HCT116 (cell line): Measurements from ENCODE around the gene ANXA3. TPM values are rescaled to one million over a fixed set of nuclear protein-coding genes. Genes with fewer than 3 reads are reported as not detected.

ENCODE experiments used
- ATAC-seq: fragments of 200-7000 bp; cut with Tn5 transposase; 2 replicates; pipeline ENCODE4 v1.9.1; 2020; ENCODE audit warnings: mild to moderate bottlenecking, moderate library complexity
- BruUV-seq: library from RNA; stranded (reverse); fragments of 400-500 nt; replicated peaks from 2 replicates; lab custom pipeline; 2021; lab: Mats Ljungman, UMichigan
- CTCF ChIA-PET: fragments of 300-600 bp; sonication (Branson Sonifier 250); formaldehyde crosslinking; loops from one replicate; lab custom pipeline; 2021; ENCODE audit warnings: antibody characterized with exemption; lab: Charles Lee
- POLR2A ChIA-PET: fragments of 300-600, 350-600 bp; sonication (Branson Sonifier 250); formaldehyde crosslinking; loops from one replicate; lab custom pipeline; 2021; ENCODE audit warnings: antibody characterized with exemption; lab: Charles Lee
- RAD21 ChIA-PET, 2 experiments: fragments of 300-600 bp; sonication (Branson Sonifier 250); formaldehyde crosslinking; loops; one replicate each; lab custom pipeline; 2023; ENCODE audit warnings: low total read pairs in 2 of 2; ENCODE audit not compliant: uncharacterized antibody in 2 of 2, unreplicated experiment in 2 of 2, low non-redundant PET in 1 of 2; lab: Charles Lee
- DNase-seq: peaks from one replicate; pipeline ENCODE4 v3.0.0-alpha.2; 2010; ENCODE audit warnings: low read depth, low spot score
- H2AFZ ChIP-seq: fragments of 200-600 bp; shearing (Covaris generic), sonication (generic); 2 replicates; pipeline ENCODE4 v1.6.1; 2017; ENCODE audit warnings: low read depth, mixed run types, mixed read lengths, antibody characterized with exemption, low read length; ENCODE audit not compliant: poor library complexity, severe bottlenecking
- H3K27ac ChIP-seq: 2 replicates; pipeline ENCODE4 v1.5.1; 2012; ENCODE audit warnings: low read depth, low read length
- H3K27me3 ChIP-seq: fragments of 200-600 bp; sonication (generic); 2 replicates; pipeline ENCODE4 v1.6.1; 2016; ENCODE audit warnings: mixed run types, low read length, mixed read lengths; ENCODE audit not compliant: insufficient read depth
- H3K36me3 ChIP-seq, 2 experiments: fragments of 200-500 bp in 1 of 2; fragments of 200-600 bp in 1 of 2; sonication (Bioruptor generic) in 1 of 2; sonication (generic) in 1 of 2; 2 replicates each; pipeline versions ENCODE4 v1.5.1 to v1.6.1; 2014 to 2016; ENCODE audit warnings: low read length in 2 of 2, inconsistent platforms in 1 of 2, mixed read lengths in 1 of 2, mixed run types in 1 of 2; ENCODE audit not compliant: insufficient read depth in 2 of 2, control insufficient read depth in 1 of 2
- H3K4me1 ChIP-seq, 2 experiments: fragments of 200-600 bp in 1 of 2; sonication (generic) in 1 of 2; 2 replicates each; pipeline versions ENCODE4 v1.5.1 to v1.6.1; 2012 to 2017; ENCODE audit warnings: low read length in 2 of 2, inconsistent platforms in 1 of 2, mild to moderate bottlenecking in 1 of 2, mixed read lengths in 1 of 2, mixed run types in 1 of 2, moderate library complexity in 1 of 2; ENCODE audit not compliant: insufficient read depth in 2 of 2, control insufficient read depth in 1 of 2
- H3K4me2 ChIP-seq: fragments of 200-600 bp; sonication (generic); 2 replicates; pipeline ENCODE4 v1.6.1; 2017; ENCODE audit warnings: mixed run types, low read length, mixed read lengths
- H3K4me3 ChIP-seq, 2 experiments: fragments of 200-600 bp in 1 of 2; sonication (generic) in 1 of 2; replicated peaks in 1 of 2; 2 replicates each; pipeline ENCODE4 v1.5.1; 2011 to 2016; ENCODE audit warnings: low read length in 2 of 2, control low read depth in 1 of 2, low read depth in 1 of 2, mild to moderate bottlenecking in 1 of 2, mixed read lengths in 1 of 2, mixed run types in 1 of 2
- H3K79me2 ChIP-seq: fragments of 200-600 bp; sonication (generic); 2 replicates; pipeline ENCODE4 v1.6.1; 2017; ENCODE audit warnings: mild to moderate bottlenecking, mixed run types, low read length, moderate library complexity, mixed read lengths; ENCODE audit not compliant: insufficient read depth
- H3K9ac ChIP-seq: fragments of 200-600 bp; sonication (generic); 2 replicates; pipeline ENCODE4 v1.6.1; 2016; ENCODE audit warnings: low read length, mixed read lengths
- H3K9me2 ChIP-seq: fragments of 200-600 bp; sonication (generic), shearing (Covaris generic); 2 replicates; pipeline ENCODE4 v1.6.1; 2017; ENCODE audit warnings: mixed run types, mild to moderate bottlenecking, moderate library complexity; ENCODE audit not compliant: insufficient read depth
- H3K9me3 ChIP-seq, 2 experiments: fragments of 200-500 bp in 1 of 2; fragments of 200-600 bp in 1 of 2; sonication (Bioruptor generic) in 1 of 2; sonication (generic) in 1 of 2; 2 replicates each; pipeline ENCODE4 v1.6.1; 2014 to 2017; ENCODE audit warnings: low read length in 2 of 2, mixed read lengths in 2 of 2, inconsistent platforms in 1 of 2, low read depth in 1 of 2, mild to moderate bottlenecking in 1 of 2, mixed run types in 1 of 2, moderate library complexity in 1 of 2; ENCODE audit not compliant: control insufficient read depth in 1 of 2, insufficient read depth in 1 of 2
- H4K20me1 ChIP-seq: fragments of 200-600 bp; sonication (generic), shearing (Covaris generic); 2 replicates; pipeline ENCODE4 v1.6.1; 2017; ENCODE audit warnings: mixed run types, mild to moderate bottlenecking, moderate library complexity; ENCODE audit not compliant: insufficient read depth
- CBX3 ChIP-seq: IDR thresholded peaks from 2 replicates; pipeline ENCODE4 v1.6.1; 2012; ENCODE audit warnings: low read depth
- EGR1 ChIP-seq: IDR thresholded peaks from 2 replicates; pipeline ENCODE4 v1.6.1; 2012; ENCODE audit warnings: low read depth
- ELF1 ChIP-seq: IDR thresholded peaks from 2 replicates; pipeline ENCODE4 v1.6.1; 2012; ENCODE audit warnings: low read depth, borderline replicate concordance
- EZH2 ChIP-seq: fragments of 200-600 bp; sonication (generic); IDR thresholded peaks from 2 replicates; pipeline ENCODE4 v1.6.1; 2017; ENCODE audit warnings: antibody characterized with exemption, mixed run types
- EZH2phosphoT487 ChIP-seq: fragments of 200-600 bp; IDR thresholded peaks from 2 replicates; pipeline ENCODE4 v1.6.1; 2018; ENCODE audit warnings: antibody characterized with exemption, borderline replicate concordance
- FOSL1 ChIP-seq: IDR thresholded peaks from 2 replicates; pipeline ENCODE4 v1.6.1; 2012; ENCODE audit warnings: low read depth
- JUND ChIP-seq: IDR thresholded peaks from 2 replicates; pipeline ENCODE4 v1.6.1; 2012
- POLR2A ChIP-seq: IDR thresholded peaks from 2 replicates; pipeline ENCODE4 v1.7.0; 2011; ENCODE audit warnings: borderline replicate concordance; ENCODE audit not compliant: insufficient read depth, insufficient read length; ENCODE audit errors: extremely low read depth
- RAD21 ChIP-seq: IDR thresholded peaks from 2 replicates; pipeline ENCODE4 v1.6.1; 2012; ENCODE audit warnings: low read depth, mild to moderate bottlenecking
- SIN3A ChIP-seq: IDR thresholded peaks from 2 replicates; pipeline ENCODE4 v1.6.1; 2012; ENCODE audit warnings: low read depth
- SP1 ChIP-seq: IDR thresholded peaks from 2 replicates; pipeline ENCODE4 v1.6.1; 2012; ENCODE audit warnings: low read depth
- SRF ChIP-seq: IDR thresholded peaks from 2 replicates; pipeline ENCODE4 v1.6.1; 2012; ENCODE audit warnings: low read depth
- TCF7L2 ChIP-seq: IDR thresholded peaks from 2 replicates; pipeline ENCODE4 v1.7.0; 2011; ENCODE audit warnings: borderline replicate concordance, inconsistent platforms; ENCODE audit not compliant: insufficient read depth, insufficient read length; ENCODE audit errors: extremely low read depth
- YY1 ChIP-seq: IDR thresholded peaks from 2 replicates; pipeline ENCODE4 v1.6.1; 2011; ENCODE audit warnings: low read length, low read depth, moderate library complexity, mild to moderate bottlenecking; ENCODE audit not compliant: insufficient replicate concordance; ENCODE audit errors: extremely low read depth
- intact Hi-C: fragments of 100-400 bp; cut with micrococcal nuclease; formaldehyde crosslinking; loops from 2 replicates; pipeline ENCODE4 v1.10.0; 2022
- total RNA-seq: library from RNA; stranded (reverse); gene quantifications from one replicate; pipeline ENCODE4 v1.2.1, GENCODE V29; 2021; ENCODE audit not compliant: unreplicated experiment
- TF ChIP-seq, protein P1 (sequence below), 3 experiments: fragments of 200-600 bp in 1 of 3; sonication (generic) in 1 of 3; IDR thresholded peaks in 2 of 3; conservative IDR thresholded peaks in 1 of 3; 2 replicates each; pipeline ENCODE4 v1.5.1; 2012 to 2017; ENCODE audit warnings: low read depth in 2 of 3, low read length in 2 of 3, antibody characterized with exemption in 1 of 3, borderline replicate concordance in 1 of 3, control low read depth in 1 of 3, mild to moderate bottlenecking in 1 of 3, mixed read lengths in 1 of 3, mixed run types in 1 of 3, moderate library complexity in 1 of 3; ENCODE audit not compliant: insufficient read depth in 1 of 3
- TF ChIP-seq, protein P2 (sequence below): IDR thresholded peaks from 2 replicates; pipeline ENCODE4 v1.6.1; 2012; ENCODE audit warnings: low read depth

The ANXA3 gene
- total RNA-seq, 1 experiment from 2014 or later, result 158 TPM

DNA sequence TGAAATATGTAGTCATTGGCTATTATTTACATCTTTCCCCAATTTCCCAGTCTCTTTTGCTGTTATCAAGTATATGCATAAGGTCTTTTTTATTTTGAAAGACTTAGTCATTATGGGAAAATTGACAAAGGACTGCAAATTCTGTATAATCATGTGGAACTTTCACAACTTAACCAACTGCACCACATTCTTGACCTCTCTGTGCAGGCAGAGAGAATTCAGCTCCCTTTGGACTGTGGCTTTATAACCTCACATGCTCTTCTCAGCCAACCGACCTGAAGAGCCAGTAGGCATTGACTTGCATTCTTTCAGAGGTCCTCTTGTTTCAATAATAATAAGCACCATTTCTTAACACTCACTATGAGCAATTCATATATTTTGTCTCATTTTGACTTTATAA, 66.9 kb downstream of the ANXA3 start (continued):
- TF ChIP-seq, protein P1, sequence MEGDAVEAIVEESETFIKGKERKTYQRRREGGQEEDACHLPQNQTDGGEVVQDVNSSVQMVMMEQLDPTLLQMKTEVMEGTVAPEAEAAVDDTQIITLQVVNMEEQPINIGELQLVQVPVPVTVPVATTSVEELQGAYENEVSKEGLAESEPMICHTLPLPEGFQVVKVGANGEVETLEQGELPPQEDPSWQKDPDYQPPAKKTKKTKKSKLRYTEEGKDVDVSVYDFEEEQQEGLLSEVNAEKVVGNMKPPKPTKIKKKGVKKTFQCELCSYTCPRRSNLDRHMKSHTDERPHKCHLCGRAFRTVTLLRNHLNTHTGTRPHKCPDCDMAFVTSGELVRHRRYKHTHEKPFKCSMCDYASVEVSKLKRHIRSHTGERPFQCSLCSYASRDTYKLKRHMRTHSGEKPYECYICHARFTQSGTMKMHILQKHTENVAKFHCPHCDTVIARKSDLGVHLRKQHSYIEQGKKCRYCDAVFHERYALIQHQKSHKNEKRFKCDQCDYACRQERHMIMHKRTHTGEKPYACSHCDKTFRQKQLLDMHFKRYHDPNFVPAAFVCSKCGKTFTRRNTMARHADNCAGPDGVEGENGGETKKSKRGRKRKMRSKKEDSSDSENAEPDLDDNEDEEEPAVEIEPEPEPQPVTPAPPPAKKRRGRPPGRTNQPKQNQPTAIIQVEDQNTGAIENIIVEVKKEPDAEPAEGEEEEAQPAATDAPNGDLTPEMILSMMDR (IDR thresholded peaks at IDR 0.05 in 2 of 3, conservative IDR thresholded peaks at IDR 0.05 in 1 of 3; ENCODE audit: borderline replicate concordance in 1 of 3, insufficient read depth in 1 of 3, low read depth in 2 of 3, low read length in 2 of 3), result no peak
- TF ChIP-seq POLR2A (no peak), FOSL1 (no peak)

DNA sequence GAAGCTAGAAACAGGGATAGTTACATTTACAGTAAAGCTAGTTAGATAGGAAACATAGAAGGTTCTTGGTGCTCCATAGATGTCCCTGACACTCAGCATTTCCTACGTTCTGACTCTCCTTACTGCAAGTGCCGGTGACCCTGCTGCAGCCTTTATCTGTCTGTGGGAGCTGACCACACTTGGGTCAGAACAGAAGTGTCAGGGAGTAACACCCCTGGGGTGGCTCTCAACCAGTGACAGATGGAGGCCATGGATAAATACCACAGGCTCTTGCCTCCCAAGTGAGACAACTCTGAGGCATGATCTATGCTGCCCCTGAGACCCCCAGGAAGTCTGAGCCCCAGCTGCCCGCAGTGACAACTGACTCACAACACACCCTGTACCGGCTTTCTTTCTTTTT, 69.8 kb downstream of the ANXA3 start:
- Histone ChIP-seq H3K9ac (no peak overlapping the region), H3K4me1 (peaks cover 0 to 17% of the 10 kb centered on the region in 2 experiments; a peak in 2 of 4 replicates), H4K20me1 (no peaks in the 10 kb centered on the region), H3K4me2 (no peak overlapping the region), H3K9me2 (no peaks in the 10 kb centered on the region), H2AFZ (no peak overlapping the region), H3K36me3 (no peaks in the 10 kb centered on the region), H3K27me3 (no peaks in the 10 kb centered on the region), H3K79me2 (no peaks in the 10 kb centered on the region), H3K4me3 (no peak overlapping the region), H3K9me3 (no peaks in the 10 kb centered on the region), H3K27ac (no peak overlapping the region)
- POLR2A ChIA-PET, result no interaction called here
- ATAC-seq, result no peak
- no TSS peak for BruUV-seq
- CTCF ChIA-PET, result no interaction called here
- RAD21 ChIA-PET, result no interaction called here
- no peak for DNase-seq
- intact Hi-C loops, result no loop called here
- TF ChIP-seq EZH2 (no peak), SP1 (no peak), YY1 (no peak), TCF7L2 (no peak), ELF1 (no peak), RAD21 (no peak), SIN3A (no peak), SRF (no peak), CBX3 (no peak), JUND (no peak), EZH2phosphoT487 (no peak), EGR1 (no peak), POLR2A (no peak), FOSL1 (no peak)
- TF ChIP-seq, protein P1 (IDR thresholded peaks at IDR 0.05 in 2 of 3, conservative IDR thresholded peaks at IDR 0.05 in 1 of 3; ENCODE audit: borderline replicate concordance in 1 of 3, insufficient read depth in 1 of 3, low read depth in 2 of 3, low read length in 2 of 3), result no peak
- TF ChIP-seq, protein P2, sequence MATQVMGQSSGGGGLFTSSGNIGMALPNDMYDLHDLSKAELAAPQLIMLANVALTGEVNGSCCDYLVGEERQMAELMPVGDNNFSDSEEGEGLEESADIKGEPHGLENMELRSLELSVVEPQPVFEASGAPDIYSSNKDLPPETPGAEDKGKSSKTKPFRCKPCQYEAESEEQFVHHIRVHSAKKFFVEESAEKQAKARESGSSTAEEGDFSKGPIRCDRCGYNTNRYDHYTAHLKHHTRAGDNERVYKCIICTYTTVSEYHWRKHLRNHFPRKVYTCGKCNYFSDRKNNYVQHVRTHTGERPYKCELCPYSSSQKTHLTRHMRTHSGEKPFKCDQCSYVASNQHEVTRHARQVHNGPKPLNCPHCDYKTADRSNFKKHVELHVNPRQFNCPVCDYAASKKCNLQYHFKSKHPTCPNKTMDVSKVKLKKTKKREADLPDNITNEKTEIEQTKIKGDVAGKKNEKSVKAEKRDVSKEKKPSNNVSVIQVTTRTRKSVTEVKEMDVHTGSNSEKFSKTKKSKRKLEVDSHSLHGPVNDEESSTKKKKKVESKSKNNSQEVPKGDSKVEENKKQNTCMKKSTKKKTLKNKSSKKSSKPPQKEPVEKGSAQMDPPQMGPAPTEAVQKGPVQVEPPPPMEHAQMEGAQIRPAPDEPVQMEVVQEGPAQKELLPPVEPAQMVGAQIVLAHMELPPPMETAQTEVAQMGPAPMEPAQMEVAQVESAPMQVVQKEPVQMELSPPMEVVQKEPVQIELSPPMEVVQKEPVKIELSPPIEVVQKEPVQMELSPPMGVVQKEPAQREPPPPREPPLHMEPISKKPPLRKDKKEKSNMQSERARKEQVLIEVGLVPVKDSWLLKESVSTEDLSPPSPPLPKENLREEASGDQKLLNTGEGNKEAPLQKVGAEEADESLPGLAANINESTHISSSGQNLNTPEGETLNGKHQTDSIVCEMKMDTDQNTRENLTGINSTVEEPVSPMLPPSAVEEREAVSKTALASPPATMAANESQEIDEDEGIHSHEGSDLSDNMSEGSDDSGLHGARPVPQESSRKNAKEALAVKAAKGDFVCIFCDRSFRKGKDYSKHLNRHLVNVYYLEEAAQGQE, result no peak
